NCI-H82 (cell line): Measurements from ENCODE around the gene B4GALT5.

Experiments used
- DNase-seq: peaks from one replicate; lab custom pipeline; 2025; lab: John Stamatoyannopoulos, UW

B4GALT5 gene

DNA sequence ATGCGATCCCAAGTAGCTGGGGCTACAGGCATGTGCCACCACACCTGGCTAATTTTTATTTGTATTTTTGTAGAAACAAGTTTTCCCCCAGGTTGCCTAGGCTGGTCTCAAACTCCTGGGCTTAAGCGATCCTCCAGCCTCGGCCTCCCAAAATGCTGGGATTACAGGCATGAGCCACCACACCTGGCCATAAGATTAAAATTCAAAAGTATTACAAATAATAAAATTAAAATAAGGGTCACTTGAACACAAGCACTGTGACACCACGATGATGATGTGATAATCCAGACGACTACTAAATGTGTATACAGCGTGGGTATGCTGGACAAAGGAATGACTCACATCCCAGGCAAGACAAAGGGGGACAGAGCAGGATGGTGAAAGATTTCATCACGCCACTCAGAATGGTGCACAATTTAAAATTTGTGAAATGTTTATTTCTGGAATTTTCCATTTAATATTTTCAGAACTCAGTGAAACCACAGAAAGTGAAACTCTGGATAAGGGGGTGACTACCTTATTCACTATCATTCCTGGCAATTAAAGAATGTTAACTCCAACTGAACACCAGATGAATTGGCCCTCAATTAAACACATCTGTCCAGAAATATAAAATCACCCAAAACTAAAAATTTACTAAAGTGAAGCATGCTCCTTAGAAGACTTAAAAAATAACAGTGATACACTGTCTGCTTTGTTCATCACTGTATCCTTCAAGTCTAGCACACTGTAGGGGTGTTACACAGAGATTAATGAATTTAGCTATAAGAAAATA lies 13.1 kb downstream of the B4GALT5 start:
- no peak for DNase-seq

DNA sequence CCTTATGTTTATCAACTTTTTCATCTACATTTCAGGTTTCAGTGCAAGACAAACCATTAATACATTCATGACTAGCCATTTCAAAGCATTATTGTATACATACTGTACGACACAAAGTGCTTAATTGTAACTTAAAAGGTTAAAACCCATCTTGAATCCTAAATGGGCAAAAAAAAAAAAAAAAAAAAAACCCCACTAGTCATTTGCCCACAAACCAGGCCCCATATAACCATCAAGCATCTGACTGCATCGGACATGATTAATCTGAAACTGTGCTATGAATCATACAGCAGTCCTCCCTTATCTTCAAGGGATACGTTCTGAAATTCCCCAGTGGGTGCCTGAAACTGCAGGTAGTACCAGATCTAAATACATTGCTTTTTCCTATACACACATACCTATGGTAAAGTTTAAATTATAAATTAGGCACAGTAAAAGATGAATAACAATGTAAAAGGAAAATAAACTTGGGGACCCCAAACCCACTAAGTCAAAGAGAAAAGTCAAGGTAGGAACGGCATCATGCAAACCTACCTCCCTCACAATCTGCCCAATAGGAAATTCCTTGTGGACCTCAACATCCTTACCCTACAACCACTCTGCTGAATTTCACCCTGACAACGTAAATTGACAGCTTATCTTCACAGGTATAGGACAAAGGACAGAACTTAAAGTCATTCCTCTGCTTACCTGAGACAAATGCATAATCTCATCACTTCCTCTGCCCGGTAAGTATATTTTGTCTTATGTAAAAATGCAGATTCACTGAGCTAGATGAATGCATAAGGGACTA lies 14.3 kb downstream of the B4GALT5 start:
- DNase-seq = no peak

DNA sequence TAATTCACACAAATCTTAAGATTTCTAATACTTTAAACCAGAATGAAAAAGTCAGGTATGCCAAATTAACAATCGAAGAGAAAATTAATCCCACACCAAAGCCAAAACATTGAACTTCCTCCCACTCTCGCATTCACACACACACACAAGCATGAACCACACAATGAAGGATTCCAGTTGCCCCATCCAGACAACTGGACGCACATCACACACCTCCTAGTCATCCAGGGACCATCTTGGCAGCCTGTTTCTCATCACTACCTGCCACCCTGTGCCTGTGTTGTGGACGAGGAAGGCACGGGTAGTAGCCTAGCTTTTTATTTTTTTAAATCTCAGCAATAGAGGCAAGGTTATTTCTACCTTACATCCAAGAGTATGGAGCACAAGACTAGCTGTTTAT lies 15.2 kb downstream of the B4GALT5 start:
- DNase-seq = no peak

- peak; percentile 39 for DNase-seq
Observed at GRCh38 chr20:49697071-49697470, 16.6 kb downstream of the B4GALT5 start.

DNA sequence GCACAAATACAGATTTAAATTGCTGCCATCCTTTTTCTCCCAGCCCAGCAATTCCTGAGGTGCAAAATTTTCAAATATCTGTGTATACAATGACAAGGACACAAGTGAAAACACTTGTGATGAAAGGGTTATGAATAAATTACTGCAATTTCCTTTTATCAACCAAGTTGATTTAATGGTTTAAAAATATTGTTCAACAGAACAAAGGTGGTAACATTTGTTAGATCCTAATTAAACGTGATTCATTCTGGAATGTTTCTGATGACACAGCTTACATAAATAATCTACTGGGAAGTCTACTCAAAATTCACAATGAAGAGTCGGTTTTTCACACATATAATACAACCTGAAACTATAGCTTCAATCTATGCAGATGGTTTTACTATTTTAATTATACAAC lies 17.1 kb downstream of the B4GALT5 start:
- no peak for DNase-seq

DNA sequence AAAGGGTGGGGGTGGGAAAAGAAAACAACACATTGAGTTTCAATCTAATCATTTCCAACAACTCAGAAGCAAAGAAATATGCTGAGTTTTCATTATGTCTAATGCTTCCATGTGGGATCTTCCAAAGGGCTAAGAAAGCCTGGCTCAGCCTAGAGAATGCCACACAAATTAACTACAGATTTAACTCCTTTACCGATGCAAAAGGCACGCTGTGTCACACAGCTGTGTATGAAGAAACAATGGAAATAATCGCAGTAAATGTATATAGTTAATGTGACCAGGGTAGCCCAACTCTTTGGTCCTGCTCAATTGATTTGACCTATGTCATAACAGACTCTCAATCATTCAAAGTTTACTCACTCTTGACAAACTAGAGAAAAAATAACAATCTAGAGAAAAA lies 17.8 kb downstream of the B4GALT5 start:
- DNase-seq = no peak

DNA sequence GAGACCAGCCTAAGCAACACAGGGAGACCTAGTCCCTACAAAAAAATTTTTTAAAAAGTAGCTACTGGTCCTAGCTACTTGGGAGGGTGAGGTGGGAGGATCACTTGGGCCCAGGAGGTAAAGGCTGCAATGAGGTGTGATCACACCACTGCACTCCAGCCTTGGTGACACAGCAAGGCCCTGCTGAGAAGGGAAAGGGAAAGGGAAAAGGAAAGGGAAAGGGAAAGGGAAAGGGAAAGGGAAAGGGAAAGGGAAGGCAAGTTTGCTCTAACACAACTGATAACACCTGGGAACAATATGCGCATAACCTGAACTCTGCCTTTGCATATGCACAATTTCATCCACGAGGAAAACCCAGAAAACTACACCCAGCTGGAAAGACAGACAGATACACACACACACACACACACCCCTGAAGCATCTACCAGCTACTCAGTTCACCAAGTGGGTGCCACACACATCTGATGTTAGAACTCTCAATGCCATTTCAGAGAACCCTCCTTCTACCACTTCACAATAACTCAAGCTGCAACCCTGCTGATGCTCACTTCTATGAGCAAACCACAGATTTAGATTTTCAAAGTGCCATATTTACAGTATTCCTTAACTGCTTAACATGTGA lies 19.1 kb downstream of the B4GALT5 start:
- DNase-seq = no peak

DNA sequence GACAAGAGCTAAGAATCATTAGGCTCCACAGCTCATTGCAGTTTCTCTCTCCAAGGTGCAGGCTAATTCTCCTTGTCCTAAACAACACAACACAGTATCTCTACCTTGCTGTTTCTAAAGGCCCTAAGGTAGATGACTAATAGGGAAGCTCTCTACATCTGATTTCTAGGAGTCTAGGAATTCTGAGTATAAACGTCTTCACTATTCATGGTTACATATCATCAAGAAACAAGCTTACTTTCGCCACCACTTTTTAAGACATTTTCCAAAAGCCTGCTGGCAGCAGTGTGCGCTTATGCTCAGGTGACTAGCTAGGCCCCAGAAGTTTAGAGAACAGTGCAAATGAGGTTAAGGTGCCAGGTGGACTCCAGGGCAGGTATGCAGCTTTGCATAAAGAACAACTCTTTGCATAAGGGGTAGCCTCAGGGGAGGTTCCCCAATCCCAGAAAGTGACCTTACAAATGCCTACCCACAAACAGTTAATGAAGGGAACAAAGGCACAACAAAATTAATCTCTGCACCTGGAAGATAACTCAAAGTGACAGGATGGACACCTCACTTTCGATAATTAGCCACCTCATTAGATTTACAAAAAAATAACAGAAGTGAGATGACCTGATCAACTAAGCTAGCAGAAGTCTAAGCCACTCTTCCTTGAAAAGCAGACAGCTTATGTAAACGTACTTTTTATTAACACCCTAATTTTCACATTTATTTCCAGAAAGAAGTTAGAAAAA lies 20.1 kb downstream of the B4GALT5 start:
- no peak for DNase-seq

- DNase-seq = no peak
Observed at GRCh38 chr20:49692941-49693340, 20.7 kb downstream of the B4GALT5 start.

GRCh38 chr20:49691818-49692568 lies 21.7 kb downstream of the B4GALT5 start:
- no peak for DNase-seq

DNA sequence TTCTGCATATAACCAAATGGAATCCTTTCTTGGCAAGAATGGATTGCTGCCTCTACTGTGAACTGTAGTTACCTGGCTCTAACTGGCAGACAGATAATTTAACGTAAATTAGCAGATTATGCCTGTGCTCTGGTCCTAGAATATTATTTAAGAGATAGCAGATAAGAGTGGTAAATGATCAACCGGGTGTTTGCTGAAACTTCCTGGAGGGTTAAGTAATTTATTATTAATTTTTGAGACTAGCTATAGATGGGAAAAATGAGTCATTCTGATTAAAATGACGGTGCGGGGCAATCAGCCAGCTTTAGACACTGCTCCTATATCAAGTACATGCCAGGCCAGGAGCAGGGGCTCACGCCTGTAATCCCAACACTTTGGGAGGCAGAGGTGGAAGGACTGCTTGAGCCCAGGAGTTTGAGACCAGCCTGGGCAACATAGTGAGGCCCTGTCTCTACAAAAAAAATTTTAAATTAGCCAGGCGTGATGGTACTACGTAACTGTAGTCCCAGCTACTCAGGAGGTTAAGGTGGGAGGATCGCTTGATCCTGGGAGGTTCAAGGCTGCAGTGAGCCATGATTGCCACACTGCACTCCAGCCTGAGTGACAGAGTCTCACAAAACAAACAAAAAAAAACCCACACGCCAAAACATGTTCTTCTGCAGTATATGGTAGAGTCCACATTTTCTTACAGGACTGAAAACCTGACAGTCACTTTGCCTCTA lies 22.6 kb downstream of the B4GALT5 start:
- no peak for DNase-seq

DNA sequence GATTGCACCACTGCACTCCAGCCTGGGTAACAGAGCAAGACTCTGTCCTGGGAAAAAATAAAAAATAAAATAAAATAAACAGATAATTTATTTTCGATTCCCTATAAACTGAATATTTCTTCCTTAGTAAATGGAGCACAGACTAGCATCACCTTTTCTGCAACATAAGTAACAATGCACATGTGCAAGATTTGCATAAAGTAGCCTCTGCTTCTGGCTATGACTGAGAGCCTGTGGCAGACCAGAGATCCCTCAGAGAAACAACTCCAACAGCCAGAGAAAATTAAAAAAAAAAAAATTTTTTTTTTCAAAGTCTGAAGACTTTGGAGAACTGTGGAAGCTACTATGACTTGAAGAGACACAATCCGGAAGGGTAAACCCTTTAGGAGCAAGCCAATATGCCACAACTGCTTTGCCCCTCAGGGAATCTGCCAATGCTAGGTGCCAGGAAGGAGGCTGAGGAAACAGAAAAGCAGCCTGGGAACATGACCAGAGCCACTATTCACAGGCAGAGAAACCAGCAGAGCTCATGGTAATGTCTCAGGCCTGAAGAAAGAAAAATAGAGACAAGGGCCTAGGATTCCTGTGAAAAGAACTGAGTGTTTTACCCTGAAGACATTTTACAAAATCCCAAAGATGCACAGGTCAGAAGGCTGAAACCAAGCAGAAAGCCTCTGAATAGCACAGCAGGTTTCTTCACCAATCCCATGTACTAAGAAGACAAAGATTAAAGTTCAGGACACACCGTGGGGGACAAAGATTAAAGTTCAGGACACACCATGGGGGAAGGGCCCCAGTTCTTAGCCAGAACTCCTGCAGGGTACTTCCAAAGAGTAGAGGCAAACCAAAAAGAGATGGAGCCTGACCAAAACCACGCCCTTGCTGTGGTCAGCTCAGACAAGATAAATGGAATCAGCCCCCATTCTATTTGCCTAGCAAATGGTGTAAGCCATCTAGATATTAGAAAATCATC lies 25.8 kb downstream of the B4GALT5 start:
- no peak for DNase-seq

DNA sequence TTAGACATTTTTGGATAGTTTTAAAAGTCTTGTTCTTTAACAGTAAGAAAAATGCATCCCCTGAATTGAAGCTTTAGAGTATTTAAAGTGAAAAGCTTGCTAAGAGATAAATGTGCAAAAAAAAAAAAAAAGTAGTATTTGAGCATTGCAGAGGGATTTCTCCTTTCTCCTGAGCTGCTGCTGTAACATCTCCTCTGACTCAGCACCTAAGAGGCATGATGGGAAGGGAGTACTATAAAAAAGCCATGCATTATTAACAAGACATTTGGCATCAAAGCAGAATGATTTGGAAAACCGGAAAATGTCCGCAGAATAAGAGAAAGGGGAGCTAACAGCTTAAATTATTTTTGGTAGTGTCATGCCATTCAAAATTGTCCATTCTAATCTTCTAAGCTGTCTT lies 27.9 kb downstream of the B4GALT5 start:
- no peak for DNase-seq

- DNase-seq = no peak
Observed at GRCh38 chr20:49685161-49685601, 28.5 kb downstream of the B4GALT5 start.

DNA sequence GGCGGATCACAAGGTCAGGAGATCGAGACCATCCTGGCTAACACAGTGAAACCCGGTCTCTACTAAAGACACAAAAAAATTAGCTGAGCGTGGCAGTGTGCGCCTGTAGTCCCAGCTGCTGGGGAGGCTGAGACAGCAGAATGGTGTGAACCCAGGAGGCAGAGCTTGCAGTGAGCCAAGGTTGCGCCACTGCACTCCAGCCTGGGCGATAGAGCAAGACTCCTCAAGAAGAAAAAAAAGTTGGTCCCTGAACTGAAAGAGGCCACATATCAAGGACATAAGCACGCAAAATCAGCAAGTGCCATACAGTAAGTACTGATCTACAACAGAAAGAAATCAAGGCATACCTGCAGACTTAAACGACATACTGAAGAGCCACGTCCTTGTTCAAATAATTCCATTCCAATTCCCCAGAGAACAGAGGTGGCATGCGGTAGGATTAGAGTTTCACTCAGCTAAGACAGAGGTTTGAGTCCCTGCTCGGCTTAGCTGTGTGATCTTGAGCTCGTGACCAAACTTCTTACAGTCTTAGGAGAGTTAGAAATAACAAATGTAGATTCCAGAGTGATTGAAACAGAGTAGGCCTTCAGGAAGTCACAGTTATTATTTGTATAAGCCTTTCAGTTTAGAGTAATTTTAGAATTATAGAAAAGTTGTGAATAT lies 29.2 kb downstream of the B4GALT5 start:
- DNase-seq = peak; percentile 84

GRCh38 chr20:49682798-49683197 lies 30.9 kb downstream of the B4GALT5 start:
- DNase-seq = no peak

GRCh38 chr20:49682278-49682677 lies 31.4 kb downstream of the B4GALT5 start:
- no peak for DNase-seq

DNA sequence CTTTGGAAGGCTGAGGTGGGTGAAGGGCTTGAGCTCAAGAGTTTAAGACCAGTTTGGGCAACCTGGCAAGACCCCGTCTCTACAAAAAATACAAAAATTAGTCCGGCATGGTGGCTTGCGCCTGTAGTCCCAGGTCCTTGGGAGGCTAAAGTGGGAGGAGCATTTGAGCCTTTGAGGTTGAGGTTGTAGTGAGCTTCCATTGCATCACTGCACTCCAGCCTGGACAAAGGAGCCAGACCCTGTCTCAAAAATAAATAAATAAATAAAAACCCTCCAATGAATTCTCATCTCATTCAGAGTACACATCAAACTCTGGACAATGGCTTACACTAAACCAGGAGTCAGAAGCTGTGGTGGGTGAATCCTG lies 31.8 kb downstream of the B4GALT5 start:
- no peak for DNase-seq

GRCh38 chr20:49680484-49680883 lies 33.2 kb downstream of the B4GALT5 start:
- DNase-seq = no peak
